Type B pancreatic cell (in vitro differentiated cells): ENCODE data around the gene WIPF2. TPM values are rescaled to one million over a fixed set of nuclear protein-coding genes. Genes with fewer than 3 reads are reported as not detected.

ENCODE experiments used
- DNase-seq: peaks from one replicate; pipeline ENCODE4 v3.0.0; 2021; ENCODE audit warnings: mixed read lengths; ENCODE audit not compliant: unreplicated experiment; ENCODE audit errors: extremely low spot score
- H3K27ac Mint-ChIP-seq: 2 replicates; pipeline ENCODE4 v1.8.0; 2021; ENCODE audit warnings: mild to moderate bottlenecking, mixed read lengths
- H3K27me3 Mint-ChIP-seq: 2 replicates; pipeline ENCODE4 v1.8.0; 2021; ENCODE audit warnings: mixed read lengths
- H3K36me3 Mint-ChIP-seq: 2 replicates; pipeline ENCODE4 v1.8.0; 2021; ENCODE audit warnings: mixed read lengths
- H3K4me1 Mint-ChIP-seq: one replicate; pipeline ENCODE4 v1.8.0; 2021; ENCODE audit warnings: mixed read lengths; ENCODE audit not compliant: unreplicated experiment
- H3K4me3 Mint-ChIP-seq: 2 replicates; pipeline ENCODE4 v1.8.0; 2021; ENCODE audit warnings: mild to moderate bottlenecking, mixed read lengths
- H3K9me3 Mint-ChIP-seq: 2 replicates; pipeline ENCODE4 v1.8.0; 2021; ENCODE audit warnings: mixed read lengths
- total RNA-seq: library from RNA; stranded (reverse); gene quantifications from 2 replicates; pipeline ENCODE4 v1.2.1, GENCODE V29; 2021; ENCODE audit warnings: low replicate concordance
- TF ChIP-seq, protein P1 (sequence below): fragments of 200-600 bp; sonication (generic); conservative IDR thresholded peaks from 2 replicates; pipeline ENCODE4 v1.5.0; 2021; ENCODE audit warnings: antibody characterized with exemption, mild to moderate bottlenecking

WIPF2 gene
- total RNA-seq, 1 donor from 2014 or later, result 27.2 TPM

DNA sequence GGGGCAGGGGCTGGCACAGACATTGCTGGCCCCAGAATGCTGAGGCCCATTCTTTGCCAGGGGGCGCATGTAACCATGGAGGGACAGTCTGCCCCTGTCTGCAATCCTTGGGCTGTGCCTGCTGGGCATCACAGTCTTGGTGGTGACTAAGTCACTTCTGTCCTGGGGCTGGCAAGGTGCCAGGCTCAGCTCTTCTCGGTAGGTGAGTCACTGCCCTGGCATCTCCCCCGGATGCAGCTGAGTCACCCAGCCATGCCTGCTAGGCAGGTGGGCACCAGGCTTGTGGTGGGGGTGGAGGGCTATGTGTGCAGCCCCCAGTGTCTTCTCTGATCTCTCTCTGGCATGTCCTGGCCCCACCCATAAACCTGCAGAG, 95.5 kb downstream of the WIPF2 start:
- DNase-seq, result no peak
- Mint-ChIP-seq H3K27me3 (no peaks in the 10 kb centered on the region), H3K36me3 (no peaks in the 10 kb centered on the region), H3K27ac (peak overlapping the region; percentile 64), H3K4me3 (peak overlapping the region; percentile 53), H3K4me1 (peaks cover 74% of the 10 kb centered on the region), H3K9me3 (no peaks in the 10 kb centered on the region)
- TF ChIP-seq, protein P1, sequence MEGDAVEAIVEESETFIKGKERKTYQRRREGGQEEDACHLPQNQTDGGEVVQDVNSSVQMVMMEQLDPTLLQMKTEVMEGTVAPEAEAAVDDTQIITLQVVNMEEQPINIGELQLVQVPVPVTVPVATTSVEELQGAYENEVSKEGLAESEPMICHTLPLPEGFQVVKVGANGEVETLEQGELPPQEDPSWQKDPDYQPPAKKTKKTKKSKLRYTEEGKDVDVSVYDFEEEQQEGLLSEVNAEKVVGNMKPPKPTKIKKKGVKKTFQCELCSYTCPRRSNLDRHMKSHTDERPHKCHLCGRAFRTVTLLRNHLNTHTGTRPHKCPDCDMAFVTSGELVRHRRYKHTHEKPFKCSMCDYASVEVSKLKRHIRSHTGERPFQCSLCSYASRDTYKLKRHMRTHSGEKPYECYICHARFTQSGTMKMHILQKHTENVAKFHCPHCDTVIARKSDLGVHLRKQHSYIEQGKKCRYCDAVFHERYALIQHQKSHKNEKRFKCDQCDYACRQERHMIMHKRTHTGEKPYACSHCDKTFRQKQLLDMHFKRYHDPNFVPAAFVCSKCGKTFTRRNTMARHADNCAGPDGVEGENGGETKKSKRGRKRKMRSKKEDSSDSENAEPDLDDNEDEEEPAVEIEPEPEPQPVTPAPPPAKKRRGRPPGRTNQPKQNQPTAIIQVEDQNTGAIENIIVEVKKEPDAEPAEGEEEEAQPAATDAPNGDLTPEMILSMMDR, result no peak

DNA sequence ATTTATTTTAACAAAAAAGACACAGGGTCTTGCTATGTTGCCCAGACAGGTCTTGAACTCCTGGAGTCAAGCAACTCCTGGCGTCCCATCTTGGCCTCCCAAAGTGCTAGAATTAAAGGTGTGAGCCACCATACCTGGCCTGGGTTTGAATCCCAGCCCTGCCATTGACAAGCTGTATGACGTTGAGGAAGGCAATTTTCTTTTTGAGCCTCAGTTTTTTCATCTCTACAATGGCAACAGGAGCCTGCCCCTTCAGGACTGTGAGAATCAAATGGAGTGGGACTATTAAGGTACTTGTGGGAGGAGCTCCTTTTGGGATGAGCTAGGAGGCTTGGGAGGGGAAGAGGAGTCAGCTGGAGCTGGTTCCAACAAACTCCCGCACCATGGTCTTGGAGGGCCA, 96.1 kb downstream of the WIPF2 start:
- Mint-ChIP-seq H3K9me3 (no peaks in the 10 kb centered on the region), H3K27me3 (no peaks in the 10 kb centered on the region), H3K27ac (peak overlapping the region; percentile 36), H3K4me1 (peaks cover 75% of the 10 kb centered on the region), H3K36me3 (no peaks in the 10 kb centered on the region), H3K4me3 (no peak overlapping the region)
- TF ChIP-seq, protein P1, result no peak
- no peak for DNase-seq

DNA sequence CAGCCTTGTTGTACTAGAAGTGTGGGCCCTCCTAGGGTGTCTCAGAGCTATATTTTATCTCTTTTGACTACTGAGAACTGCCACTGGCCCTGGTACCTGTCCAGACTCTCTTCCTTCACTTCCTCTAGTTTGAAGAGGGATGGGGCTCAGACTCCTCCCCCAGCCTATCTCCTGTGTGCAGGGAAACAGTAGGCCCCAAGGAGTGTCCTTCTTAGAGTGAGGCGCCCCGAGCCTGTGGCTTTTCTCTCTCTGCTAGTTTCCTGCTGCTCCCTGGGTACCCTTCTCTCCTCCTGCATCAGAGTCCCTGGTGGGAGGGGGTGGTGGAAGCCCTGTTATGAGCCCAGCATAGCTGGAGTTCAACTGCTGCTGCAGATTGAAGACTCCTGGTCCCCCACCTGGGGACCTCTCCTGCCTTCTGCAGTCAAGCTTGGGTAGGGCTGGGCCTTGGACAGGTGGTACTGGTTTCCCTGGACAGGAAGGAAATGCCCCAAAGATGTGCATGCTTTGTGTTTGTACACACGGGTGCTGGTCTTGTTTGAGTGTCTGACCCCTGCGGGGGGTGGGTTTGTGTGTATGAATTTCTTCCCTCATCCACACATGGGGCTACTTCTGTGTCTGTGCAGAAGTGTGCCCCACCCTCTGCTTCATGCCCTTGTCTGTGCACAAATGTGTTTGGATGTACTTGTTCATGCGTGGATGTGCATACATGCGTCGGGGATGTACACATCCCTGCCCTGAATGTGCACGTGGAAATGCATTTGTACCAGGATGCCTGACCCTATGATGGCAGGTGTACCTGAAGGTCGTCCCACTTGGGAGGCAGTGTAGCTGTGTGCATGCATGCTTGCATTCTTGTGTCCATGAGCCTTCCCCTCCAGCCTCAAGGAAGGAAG, 96.8 kb downstream of the WIPF2 start:
- DNase-seq, result no peak
- Mint-ChIP-seq H3K36me3 (no peaks in the 10 kb centered on the region), H3K9me3 (no peaks in the 10 kb centered on the region), H3K27me3 (no peaks in the 10 kb centered on the region), H3K4me3 (peak overlapping the region; percentile 85), H3K4me1 (peaks cover 75% of the 10 kb centered on the region), H3K27ac (peak overlapping the region; percentile 88)
- TF ChIP-seq, protein P1, result no peak

DNA sequence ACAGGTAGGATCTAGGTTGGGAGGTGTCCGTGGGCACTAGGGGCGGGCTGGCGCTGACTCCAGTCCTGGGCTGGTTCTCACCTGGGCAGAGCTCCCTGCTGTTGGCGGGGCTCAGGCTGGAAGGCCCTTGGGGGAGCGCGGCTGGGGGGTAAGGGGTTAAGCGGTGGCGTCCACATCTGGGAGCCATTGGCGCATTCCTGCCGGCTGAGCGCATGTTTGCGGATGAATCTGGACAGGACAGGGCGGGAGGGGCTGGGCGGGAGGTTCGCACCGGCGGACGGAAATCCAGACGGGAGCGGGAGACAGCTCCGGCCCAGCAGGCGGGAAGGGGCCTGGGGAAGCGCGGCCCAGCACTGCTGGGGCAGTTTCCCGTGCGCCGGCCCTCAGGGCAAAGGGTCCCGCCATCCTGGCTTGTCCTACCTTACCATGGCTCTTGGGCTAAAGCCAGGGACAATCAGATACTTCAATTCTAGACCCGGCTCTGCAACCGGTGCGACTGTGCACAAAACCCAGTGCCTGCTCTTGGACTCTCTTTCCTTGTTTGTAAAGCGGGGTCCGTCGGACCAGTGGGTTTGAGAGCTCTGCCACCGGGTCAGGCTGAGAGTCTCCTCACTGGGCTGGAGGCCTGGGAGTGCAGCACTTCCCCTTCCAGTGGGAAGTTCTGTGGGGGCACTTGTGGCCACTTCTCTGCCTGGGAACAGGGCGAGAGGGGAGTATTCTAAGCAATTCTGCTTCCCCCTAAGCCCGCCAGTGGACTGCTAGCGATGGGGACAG, 97.7 kb downstream of the WIPF2 start:
- no peaks in the 10 kb centered on the region for H3K27me3 Mint-ChIP-seq
- TF ChIP-seq, protein P1, result no peak
- no peaks in the 10 kb centered on the region for H3K9me3 Mint-ChIP-seq
- peak overlapping the region; percentile 95 for H3K27ac Mint-ChIP-seq
- peaks cover 73% of the 10 kb centered on the region for H3K4me1 Mint-ChIP-seq
- no peaks in the 10 kb centered on the region for H3K36me3 Mint-ChIP-seq
- peak overlapping the region; percentile 90 for H3K4me3 Mint-ChIP-seq
- no peak for DNase-seq

DNA sequence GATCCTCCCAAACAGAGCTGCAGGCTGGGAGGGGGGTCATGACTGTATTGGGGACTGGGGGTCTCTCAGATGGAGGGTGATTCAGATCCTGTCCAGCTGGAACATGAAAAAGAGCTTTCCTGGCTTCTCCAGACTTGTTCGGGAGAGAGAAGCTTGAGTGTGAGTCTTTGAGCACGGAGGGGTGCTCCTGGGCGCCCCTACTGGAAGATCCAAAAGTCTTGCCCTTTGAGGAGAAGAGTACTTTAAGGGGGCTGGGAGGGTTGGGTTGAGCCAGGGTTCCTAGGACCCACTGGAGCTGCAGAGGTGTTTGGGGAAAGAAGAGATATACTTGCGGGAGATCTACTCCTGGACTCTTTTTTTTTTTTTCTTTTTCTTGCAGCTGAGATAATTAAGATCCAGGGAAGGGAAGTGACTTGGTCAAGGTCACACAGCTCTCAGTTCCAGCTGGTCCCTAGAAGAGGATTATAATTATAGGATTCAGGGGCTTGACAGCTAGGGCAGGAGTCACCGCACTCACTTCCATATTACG, 98.3 kb downstream of the WIPF2 start:
- TF ChIP-seq, protein P1, result peak; percentile 68
- DNase-seq, result no peak
- Mint-ChIP-seq H3K9me3 (no peaks in the 10 kb centered on the region), H3K4me3 (peak overlapping the region; percentile 90), H3K36me3 (no peaks in the 10 kb centered on the region), H3K27ac (peak overlapping the region; percentile 95), H3K4me1 (peaks cover 71% of the 10 kb centered on the region), H3K27me3 (no peaks in the 10 kb centered on the region)
